ENCODE results near the gene ZNF729.
"Not testable (repeated sequence)": the region's sequence is repeated elsewhere in the genome, so short reads cannot be mapped to it uniquely, and the experiment has no call there.

Gene ZNF729

DNA sequence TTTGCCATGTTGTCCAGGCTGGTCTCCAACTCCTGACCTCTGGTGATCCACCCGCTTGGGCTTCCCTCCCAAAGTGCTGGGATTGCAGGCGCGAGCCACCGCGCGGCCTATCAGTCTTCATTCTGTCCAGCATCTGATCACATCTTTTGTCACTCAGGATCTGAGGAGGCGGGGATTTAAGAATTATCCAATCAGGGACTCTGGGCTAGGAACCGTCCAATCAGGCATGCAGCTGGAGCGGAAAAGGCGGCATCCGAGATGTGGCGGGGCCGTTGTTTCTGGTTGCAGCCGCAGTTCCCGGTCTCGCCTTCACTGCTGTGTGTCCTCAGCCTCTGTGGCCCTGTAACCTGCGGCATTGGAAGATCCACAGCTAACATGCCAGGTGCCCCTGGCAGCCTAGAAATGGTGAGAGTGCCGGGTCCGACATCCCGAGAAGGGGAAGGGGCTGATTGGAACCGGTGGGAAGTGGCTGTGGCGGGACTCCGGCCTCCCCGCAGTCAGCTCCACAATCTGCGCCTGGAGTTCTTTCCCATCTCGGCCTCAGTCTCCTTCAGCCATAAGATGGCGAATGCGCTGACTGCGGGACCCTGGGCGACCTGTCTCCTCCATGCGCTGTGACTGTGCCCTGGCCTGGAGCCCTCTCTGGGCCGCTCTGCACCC lies at the start of gene ZNF729:
Gene ZNF729 (plus strand): TSS at position 291 of the 660 bp plus-strand sequence. CDS start 85 bp downstream, at position 376.
- DNase-seq: no peak

DNA sequence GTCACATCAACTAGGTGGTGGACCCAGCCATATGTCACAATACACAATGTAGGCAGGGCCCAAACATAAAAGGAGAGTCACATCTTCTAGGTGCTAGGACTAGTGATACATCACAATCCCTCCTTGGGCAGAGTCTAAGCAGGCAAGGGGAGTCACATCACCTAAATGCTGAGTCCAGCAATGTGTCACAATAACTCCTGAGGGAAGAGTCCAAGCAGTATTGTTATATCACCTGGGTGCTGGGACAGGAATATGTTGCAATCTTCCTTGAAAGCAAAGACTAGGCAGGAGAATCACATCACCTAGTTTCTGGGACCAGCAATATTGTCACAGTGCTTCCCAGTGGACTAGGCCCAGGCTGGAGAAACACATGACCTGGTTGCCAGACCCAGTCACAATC lies 29.4 kb upstream of the ZNF729 start:
- DNase-seq: no peak

DNA sequence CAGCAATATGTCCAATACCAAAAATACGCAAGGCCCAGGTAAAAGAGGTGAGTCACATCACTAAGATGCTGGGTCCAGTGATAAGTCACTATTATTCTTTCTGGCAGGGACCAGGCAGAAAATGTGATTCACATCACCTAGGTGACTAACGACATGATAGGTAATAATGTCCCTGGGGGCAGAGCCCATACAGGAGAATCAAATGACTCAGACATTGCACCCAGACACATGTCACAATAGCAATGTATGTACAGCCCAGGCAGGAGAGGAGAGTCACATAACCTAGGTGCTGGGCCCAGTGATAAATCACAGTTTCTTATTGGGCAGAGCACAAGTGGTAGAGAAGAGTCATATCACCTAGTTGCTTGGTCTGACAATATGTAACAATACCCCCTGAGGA lies 28.9 kb upstream of the ZNF729 start:
- no peak for DNase-seq

DNA sequence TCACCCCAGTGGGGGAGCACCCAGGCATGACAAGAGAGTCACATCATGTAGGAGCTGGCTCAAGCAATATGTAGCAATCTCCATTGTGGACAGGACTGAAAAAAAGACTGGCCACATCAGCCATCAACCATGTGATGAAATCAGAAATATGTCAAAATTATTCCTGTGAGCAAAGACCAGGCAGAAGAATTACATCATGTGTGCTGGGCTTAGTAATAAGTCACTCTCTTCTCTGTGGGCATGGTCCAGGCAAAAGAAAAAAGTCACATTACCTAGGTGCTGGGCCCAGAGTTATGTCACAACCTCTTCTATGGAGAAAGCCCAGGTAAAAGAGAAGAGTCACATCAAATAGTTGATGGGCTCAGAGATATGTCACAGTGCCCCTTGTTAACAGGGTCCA lies 28.3 kb upstream of the ZNF729 start:
- no peak for DNase-seq

DNA sequence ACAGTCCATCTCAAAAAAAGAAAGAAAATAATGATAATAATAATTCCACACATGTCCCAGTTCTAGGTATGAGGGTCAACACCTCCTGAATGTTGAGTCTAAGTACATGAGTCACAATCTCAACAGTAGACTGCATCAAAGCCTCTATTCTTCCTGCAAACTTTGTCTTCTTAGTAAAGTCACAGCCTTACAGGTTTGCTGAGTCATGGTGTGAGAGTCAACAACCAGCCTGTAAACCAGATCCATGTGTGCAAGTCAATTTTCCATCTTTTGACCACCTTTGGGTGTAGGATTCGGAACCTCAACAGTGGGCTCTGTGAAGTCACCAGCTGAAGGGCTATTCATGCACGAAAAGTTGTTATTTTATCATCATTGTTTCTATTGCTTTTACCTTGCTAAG lies 25.7 kb upstream of the ZNF729 start:
- DNase-seq: no peak

DNA sequence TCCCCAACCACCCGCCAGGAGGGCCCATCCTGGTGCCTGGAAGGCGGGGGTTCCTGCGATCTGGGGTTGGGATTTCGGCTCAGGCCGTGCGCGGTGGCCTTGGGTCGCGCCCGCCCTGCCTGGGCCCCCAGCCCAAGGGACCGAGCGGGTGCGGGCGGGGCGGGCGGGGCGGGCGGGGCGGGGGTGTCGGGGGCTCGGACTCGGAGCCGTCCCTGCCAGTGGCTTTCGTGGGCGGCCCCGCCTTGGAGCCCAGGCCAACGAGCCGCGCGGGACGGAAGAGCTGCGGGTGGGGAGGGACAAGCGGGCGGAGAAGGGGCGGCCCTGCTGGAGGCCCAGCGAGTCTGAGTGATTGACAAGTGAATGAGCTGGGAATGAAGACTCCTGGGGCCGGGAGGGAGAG lies 24.6 kb upstream of the ZNF729 start:
- no peak for DNase-seq

DNA sequence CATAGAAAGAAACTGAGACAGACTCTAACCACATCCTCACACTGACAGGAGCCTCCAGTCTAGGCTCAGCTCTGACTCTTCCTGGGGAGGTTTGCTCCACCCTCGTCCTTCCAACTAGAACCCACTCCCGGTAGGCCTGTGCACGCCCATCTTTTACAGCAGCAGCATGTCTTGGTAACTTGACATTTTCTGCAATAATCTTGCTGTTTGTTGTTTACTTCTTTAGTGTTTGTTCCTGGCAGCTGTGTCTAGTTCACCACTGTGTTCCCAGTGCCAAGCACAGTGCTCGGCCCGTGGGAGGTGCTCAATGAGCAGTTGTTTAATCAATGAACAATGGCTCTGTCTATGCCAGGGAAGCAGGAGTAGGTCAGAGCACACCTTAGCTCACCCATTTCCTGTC lies 23.1 kb upstream of the ZNF729 start:
- no peak for DNase-seq

DNA sequence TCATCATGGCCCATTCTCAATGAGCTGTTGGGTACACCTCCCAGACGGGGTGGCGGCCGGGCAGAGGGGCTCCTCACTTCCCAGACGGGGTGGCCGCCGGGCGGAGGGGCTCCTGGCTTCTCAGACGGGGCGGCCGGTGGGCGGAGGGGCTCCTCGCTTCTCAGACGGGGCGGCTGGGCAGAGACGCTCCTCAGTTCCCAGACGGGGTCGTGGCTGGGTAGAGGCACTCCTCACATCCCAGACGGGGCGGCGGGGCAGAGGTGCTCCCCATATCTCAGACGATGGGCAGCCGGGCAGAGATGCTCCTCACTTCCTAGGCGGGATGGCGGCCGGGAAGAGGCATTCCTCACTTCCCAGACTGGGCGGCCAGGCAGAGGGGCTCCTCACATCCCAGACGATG lies 35.3 kb downstream of the ZNF729 start:
- not testable (repeated sequence) for DNase-seq

DNA sequence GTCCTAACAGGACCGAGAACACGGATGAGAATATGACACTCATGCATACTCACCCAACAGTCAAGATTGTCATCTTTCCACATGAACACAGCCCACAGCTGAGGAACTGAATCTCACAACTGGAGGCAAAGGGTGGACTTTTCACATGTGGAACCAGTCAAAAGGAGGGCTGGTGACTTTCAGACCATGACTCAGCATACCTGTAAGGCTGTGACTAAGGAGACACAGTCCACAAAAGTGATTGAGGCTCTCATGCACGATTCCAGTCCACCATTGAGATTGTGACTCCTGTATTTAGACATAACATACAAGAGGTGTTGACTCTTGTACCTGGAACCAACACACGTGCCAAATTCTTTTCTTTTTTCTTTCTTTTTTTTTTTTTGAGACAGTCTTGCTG lies 40.0 kb downstream of the ZNF729 start:
- no peak for DNase-seq

DNA sequence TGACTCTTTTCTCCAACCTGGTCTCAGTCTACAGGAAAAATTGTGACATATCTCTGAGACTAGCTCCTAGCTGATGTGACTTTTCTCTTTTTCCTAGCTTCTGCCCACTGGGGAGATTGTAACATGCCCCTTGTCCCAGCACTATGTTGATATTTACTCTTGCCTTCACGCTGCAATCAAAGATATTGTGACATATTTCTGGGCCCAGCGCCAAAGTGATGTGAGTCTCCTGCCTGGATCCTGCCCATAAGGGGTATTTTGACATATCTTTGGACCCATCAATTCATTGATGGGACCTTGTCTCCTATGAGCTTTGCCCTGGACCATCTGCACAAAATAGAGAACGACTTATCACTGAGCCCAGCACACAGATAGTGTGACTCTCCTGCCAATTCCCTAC lies 41.1 kb downstream of the ZNF729 start:
- no peak for DNase-seq

DNA sequence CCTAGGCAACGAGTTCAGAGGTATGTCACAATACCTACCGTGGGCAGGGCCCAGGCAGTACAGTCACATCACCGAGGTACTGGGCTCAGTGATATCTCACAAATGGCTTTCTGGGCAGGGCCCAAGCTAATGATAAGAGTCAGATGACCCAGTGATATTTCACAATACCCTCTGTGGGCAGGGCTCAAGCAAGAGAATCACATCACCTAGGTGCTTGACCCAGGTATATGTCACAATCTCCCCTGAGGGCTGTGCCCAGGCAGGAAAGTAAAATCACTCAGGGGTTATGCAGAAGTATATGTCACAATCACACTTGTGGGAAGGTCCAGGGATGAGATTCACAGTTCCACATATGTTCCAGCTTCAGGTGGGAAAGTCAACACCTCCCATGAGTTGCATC lies 45.3 kb downstream of the ZNF729 start:
- no peak for DNase-seq

DNA sequence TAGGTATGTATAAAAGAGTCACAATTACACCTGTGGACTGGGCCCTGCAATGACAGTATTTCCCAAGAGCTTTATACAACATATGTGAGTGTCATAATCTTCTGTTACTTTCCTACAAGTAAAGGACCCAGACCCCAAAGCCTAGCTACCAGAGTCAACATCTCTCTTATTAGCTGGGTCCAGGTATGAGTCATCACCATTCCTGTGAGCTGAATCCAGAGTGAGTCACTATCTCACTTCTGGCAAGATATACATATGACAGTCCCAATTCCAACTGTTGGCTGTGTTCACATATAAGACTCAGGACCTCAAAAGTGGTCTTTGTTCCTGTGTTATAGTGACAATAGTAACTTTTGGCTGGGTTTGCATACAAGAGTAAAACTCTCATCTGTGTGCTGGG lies 46.7 kb downstream of the ZNF729 start:
- DNase-seq: no peak

DNA sequence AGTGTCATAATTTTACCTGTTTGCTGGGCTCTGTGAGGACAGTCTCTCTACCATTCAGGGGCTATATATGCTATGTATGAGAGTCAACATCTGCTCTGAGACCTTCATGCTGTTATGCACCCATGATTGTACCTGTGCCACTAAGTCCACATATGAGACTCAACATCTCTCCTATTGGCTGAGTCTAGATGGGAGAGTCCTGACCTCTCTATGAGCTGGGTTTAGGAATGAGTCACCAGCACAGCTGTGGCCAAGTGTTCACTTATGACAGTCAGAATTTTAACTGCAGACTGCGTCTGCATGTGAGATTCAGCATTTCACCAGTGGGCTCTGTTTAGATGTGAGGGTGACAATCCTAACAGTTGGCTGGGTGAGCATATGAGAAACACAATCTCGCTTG lies 49.5 kb downstream of the ZNF729 start:
- DNase-seq: no peak

DNA sequence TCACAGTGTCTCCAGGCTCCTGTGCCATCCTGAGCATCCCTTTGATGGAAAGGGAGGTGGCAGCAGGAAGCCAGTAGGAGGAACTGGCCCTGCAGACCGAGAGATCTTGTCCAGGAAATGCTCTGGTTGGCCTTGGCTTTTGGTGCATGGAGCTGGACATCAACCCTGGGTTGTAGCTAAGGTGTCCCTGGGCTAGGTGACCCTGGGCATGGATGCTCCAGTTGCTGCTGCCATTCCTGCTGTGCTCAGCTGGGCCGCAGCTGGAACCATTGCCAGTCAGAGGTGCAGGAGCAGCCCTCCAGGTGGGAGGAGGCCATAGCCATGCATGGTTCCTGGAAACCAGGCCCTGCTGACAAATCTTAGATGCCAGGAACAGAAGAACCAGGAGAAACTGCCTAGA lies 68.4 kb downstream of the ZNF729 start:
- no peak for DNase-seq
